Measurements from ENCODE around the gene NRBF2. TPM values are rescaled to one million over a fixed set of nuclear protein-coding genes. Genes with fewer than 3 reads are reported as not detected.

The NRBF2 gene
- total RNA-seq, 1 donor from 2014 or later = 12.5 TPM

DNA sequence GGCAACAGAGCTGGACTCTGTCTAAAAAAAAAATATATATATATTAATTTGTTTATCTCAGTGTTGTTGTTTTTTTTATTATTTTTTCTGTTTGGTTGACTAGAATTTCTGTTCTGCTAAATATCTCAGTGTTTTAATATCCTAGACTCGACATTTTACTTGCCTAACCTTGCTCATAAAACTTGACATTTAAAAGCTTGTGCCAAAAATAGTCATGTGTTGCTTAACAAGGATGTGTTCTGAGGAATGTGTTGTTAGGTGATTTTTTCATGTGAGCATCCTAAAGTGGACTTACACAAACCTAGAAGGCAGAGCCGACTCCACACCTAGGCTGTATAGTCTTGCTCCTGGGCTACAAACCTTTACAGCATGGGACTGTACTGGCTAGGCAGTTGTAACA is 23.1 kb downstream of the NRBF2 start:
- peaks cover 4 to 8% (median 6%) of the 10 kb centered on the region in 3 donors for H3K36me3 ChIP-seq (ENCODE audit: control insufficient read depth in 3 of 3, insufficient read depth in 3 of 3, low read length in 3 of 3)
- peaks cover 8 to 25% (median 8%) of the 10 kb centered on the region in 3 donors for H3K4me1 ChIP-seq (ENCODE audit: control insufficient read depth in 3 of 3, insufficient read depth in 3 of 3, low read length in 3 of 3)
- no peak overlapping the region for H3K27ac ChIP-seq (ENCODE audit: low read depth, low read length)
- H3K4me3 ChIP-seq (ENCODE audit: low read length in 3 of 3) = no peak overlapping the region
- no peaks in the 10 kb centered on the region for H3K9me3 ChIP-seq (ENCODE audit: control insufficient read depth in 3 of 3, low read length in 3 of 3)
- H3K27me3 ChIP-seq (ENCODE audit: control insufficient read depth in 3 of 3, insufficient read depth in 3 of 3, low read length in 3 of 3) = no peaks in the 10 kb centered on the region
- H3K9ac ChIP-seq (ENCODE audit: low read depth in 1 of 3, low read length in 3 of 3) = peak overlapping the region in 1 of 3 donors; percentile 12

DNA sequence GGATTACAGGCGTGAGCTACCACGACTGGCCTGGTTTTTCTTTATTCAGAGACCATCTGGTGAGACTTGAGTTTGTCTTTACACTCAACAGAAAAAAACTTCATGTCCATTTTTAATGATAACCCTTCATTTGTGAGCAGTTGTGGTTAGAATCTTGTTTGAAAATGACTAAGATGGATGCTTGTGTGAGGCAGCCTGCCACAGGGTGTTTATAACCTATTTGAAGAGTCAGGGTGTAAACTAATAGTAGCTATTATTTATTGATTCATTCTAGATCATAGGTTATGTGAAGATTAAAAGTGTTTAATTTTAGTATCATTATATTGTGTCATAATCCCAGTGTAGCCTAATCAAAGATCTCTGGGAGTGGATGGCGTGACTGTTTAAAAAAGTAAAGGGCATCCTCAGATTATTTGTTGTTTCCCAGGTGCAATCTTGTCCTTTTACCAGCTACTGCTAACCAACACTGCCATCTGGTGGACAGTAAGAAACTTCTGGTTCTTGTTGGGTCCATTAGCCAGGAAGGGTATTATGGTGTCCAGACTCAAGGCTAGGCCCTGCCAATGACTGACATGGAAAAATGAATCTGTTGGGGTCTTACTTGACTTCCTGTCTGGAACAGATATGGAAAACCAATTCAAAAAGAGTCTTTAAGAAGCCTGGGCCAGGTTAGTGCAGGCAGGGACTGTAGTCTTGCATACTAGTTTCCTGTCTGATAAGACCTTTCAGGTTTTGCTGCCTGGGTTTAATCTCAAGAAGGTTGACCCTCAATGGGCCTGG is 24.9 kb downstream of the NRBF2 start:
- no peak overlapping the region for H3K27ac ChIP-seq (ENCODE audit: low read depth, low read length)
- H3K27me3 ChIP-seq (ENCODE audit: control insufficient read depth in 3 of 3, insufficient read depth in 3 of 3, low read length in 3 of 3) = no peaks in the 10 kb centered on the region
- H3K9me3 ChIP-seq (ENCODE audit: control insufficient read depth in 3 of 3, low read length in 3 of 3) = no peaks in the 10 kb centered on the region

DNA sequence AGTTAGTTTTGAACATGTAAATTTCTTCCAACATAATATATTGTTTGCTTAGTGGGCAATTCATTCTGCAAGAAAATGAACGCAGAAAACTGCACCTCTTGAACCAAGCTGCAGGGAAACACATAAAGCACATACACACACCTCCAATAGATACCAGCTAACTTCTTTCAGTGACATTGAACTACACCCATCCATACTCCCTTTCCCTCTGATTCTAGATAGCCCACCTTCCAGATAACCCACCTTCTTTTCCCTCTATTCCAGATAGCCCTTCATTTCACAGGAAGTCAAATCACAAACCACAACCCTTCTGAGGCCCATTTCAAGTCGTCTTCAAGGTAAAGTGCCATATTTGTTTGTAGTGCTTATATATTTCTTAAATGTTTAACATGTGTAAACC is 28.5 kb downstream of the NRBF2 start:
- H3K4me3 ChIP-seq (ENCODE audit: low read length in 3 of 3) = no peak overlapping the region

More for the DNA sequence above, 24.9 kb downstream of the NRBF2 start:
- H3K4me1 ChIP-seq (ENCODE audit: control insufficient read depth in 3 of 3, insufficient read depth in 3 of 3, low read length in 3 of 3) = peaks cover 8 to 25% (median 8%) of the 10 kb centered on the region in 3 donors
- H3K9ac ChIP-seq (ENCODE audit: low read depth in 1 of 3, low read length in 3 of 3) = no peak overlapping the region
- H3K36me3 ChIP-seq (ENCODE audit: control insufficient read depth in 3 of 3, insufficient read depth in 3 of 3, low read length in 3 of 3) = peaks cover 2 to 5% (median 4%) of the 10 kb centered on the region in 3 donors
- H3K4me3 ChIP-seq (ENCODE audit: low read length in 3 of 3) = no peak overlapping the region

DNA sequence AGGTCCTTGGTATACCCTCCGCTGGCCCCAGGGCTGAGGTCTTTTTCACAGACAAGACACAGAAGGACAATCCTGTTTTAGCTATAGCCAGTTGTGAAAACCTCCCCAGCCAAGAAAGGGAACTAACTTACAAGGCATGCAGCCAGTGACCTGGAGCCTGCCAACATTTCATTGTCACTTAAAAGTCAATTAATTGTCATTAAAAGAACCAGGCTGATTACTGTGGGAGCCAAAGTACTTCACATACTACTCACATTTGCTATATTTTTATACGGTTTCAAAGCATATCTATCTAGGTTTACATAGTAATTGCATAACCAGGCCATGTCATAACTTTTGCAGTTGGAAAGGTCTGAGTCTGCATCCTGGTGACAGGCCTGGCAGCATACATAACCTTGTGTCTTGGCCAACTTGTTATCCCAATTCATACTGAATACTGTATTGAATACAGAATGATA is 31.1 kb downstream of the NRBF2 start:
- Histone ChIP-seq H3K27ac (ENCODE audit: low read depth, low read length) (no peak overlapping the region), H3K9ac (ENCODE audit: low read depth in 1 of 3, low read length in 3 of 3) (no peak overlapping the region), H3K9me3 (ENCODE audit: control insufficient read depth in 3 of 3, low read length in 3 of 3) (no peaks in the 10 kb centered on the region), H3K4me1 (ENCODE audit: control insufficient read depth in 3 of 3, insufficient read depth in 3 of 3, low read length in 3 of 3) (no peaks in the 10 kb centered on the region), H3K4me3 (ENCODE audit: low read length in 3 of 3) (no peak overlapping the region), H3K27me3 (ENCODE audit: control insufficient read depth in 3 of 3, insufficient read depth in 3 of 3, low read length in 3 of 3) (no peaks in the 10 kb centered on the region), H3K36me3 (ENCODE audit: control insufficient read depth in 3 of 3, insufficient read depth in 3 of 3, low read length in 3 of 3) (peaks cover 0 to 3% (median 0%) of the 10 kb centered on the region in 3 donors)

More for the DNA sequence above, 28.5 kb downstream of the NRBF2 start:
- H3K9ac ChIP-seq (ENCODE audit: low read depth in 1 of 3, low read length in 3 of 3) = no peak overlapping the region
- H3K27ac ChIP-seq (ENCODE audit: low read depth, low read length) = no peak overlapping the region
- no peaks in the 10 kb centered on the region for H3K27me3 ChIP-seq (ENCODE audit: control insufficient read depth in 3 of 3, insufficient read depth in 3 of 3, low read length in 3 of 3)
- no peaks in the 10 kb centered on the region for H3K9me3 ChIP-seq (ENCODE audit: control insufficient read depth in 3 of 3, low read length in 3 of 3)
- peaks cover 5 to 12% (median 5%) of the 10 kb centered on the region in 3 donors for H3K4me1 ChIP-seq (ENCODE audit: control insufficient read depth in 3 of 3, insufficient read depth in 3 of 3, low read length in 3 of 3)
- no peaks in the 10 kb centered on the region for H3K36me3 ChIP-seq (ENCODE audit: control insufficient read depth in 3 of 3, insufficient read depth in 3 of 3, low read length in 3 of 3)

DNA sequence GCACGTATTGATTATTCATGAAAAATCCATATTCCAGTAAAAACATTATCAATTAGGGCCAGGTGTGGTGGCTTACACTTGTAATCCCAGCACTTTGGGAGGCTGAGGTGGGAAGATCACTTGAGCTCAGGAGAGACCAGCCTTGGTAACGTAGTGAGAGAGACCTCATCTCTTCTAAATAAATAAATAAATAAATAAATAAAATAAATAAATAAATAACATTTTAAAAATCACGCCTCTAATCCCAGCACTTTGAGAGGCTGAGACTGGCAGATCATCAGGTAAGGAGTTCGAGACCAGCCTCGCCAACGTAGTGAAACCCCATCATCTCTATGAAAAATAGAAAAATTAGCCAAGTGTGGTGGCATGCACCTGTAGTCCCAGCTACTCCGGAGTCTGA is 32.1 kb downstream of the NRBF2 start:
- H3K4me3 ChIP-seq (ENCODE audit: low read length in 3 of 3) = no peak overlapping the region
- no peaks in the 10 kb centered on the region for H3K4me1 ChIP-seq (ENCODE audit: control insufficient read depth in 3 of 3, insufficient read depth in 3 of 3, low read length in 3 of 3)
- H3K27ac ChIP-seq (ENCODE audit: low read depth, low read length) = no peak overlapping the region
- no peaks in the 10 kb centered on the region for H3K9me3 ChIP-seq (ENCODE audit: control insufficient read depth in 3 of 3, low read length in 3 of 3)
- H3K9ac ChIP-seq (ENCODE audit: low read depth in 1 of 3, low read length in 3 of 3) = no peak overlapping the region
- H3K27me3 ChIP-seq (ENCODE audit: control insufficient read depth in 3 of 3, insufficient read depth in 3 of 3, low read length in 3 of 3) = no peaks in the 10 kb centered on the region
- H3K36me3 ChIP-seq (ENCODE audit: control insufficient read depth in 3 of 3, insufficient read depth in 3 of 3, low read length in 3 of 3) = peaks cover 0 to 11% (median 8%) of the 10 kb centered on the region in 3 donors

DNA sequence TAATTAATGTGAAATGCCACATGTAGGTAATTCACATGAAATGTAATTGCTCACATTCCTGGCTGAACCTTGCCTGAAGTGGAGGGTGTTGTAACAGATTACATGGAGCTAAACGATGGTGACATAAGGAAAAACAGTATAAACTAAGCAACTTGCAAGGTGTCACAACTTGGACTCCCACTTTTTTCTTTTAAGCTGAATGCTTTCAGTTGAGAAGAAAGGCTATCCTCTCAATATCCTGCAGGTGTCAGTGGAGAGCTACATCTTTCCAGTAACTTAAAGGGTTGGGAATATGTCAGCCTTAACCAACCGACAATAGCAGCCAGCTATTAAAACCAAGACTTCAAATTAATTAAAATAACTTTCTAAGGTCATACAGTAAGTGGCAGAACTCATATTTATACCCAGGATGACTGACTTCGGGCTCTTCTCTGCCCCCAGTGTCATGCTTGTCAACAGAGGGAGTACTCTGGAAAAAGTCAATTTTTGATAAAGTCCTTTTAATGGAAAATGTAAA is 33.7 kb downstream of the NRBF2 start:
- Histone ChIP-seq H3K4me3 (ENCODE audit: low read length in 3 of 3) (no peak overlapping the region), H3K9me3 (ENCODE audit: control insufficient read depth in 3 of 3, low read length in 3 of 3) (no peaks in the 10 kb centered on the region), H3K36me3 (ENCODE audit: control insufficient read depth in 3 of 3, insufficient read depth in 3 of 3, low read length in 3 of 3) (peaks cover 0 to 14% (median 11%) of the 10 kb centered on the region in 3 donors), H3K9ac (ENCODE audit: low read depth in 1 of 3, low read length in 3 of 3) (no peak overlapping the region), H3K27ac (ENCODE audit: low read depth, low read length) (no peak overlapping the region), H3K27me3 (ENCODE audit: control insufficient read depth in 3 of 3, insufficient read depth in 3 of 3, low read length in 3 of 3) (no peaks in the 10 kb centered on the region), H3K4me1 (ENCODE audit: control insufficient read depth in 3 of 3, insufficient read depth in 3 of 3, low read length in 3 of 3) (no peaks in the 10 kb centered on the region)

DNA sequence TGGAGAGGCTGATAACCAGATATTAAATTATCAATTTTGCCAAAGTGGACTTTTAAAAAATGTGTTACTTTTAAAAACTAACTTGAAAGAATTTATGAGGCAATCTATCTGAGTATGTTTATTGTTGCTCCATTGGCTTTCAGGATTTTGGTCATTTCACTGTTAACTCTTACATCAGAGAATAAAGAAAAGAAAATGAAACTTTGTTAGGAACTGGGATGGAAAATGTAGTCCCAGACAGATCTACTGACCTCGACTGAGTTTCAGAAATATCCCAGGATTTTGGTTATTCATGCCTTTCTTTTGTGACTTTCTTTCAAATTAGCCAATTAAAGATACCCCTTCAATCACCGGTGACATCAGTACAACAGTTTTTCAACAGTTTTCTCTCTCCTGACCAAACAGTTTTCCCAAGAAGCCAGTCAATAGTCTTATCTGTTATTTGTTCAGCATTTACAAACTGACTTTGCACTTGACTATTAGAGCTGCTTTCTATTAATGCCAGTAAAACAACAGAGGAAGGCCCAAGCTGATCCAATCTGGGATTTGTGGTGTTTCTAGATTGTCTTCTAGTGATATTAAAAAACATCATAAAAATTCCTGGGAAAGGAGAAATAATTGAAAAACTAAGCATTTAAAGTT is 35.8 kb downstream of the NRBF2 start:
- no peaks in the 10 kb centered on the region for H3K4me1 ChIP-seq (ENCODE audit: control insufficient read depth in 3 of 3, insufficient read depth in 3 of 3, low read length in 3 of 3)
- H3K4me3 ChIP-seq (ENCODE audit: low read length in 3 of 3) = no peak overlapping the region
- peaks cover 0 to 19% (median 14%) of the 10 kb centered on the region in 3 donors for H3K36me3 ChIP-seq (ENCODE audit: control insufficient read depth in 3 of 3, insufficient read depth in 3 of 3, low read length in 3 of 3)
- H3K27me3 ChIP-seq (ENCODE audit: control insufficient read depth in 3 of 3, insufficient read depth in 3 of 3, low read length in 3 of 3) = no peaks in the 10 kb centered on the region
- no peaks in the 10 kb centered on the region for H3K9me3 ChIP-seq (ENCODE audit: control insufficient read depth in 3 of 3, low read length in 3 of 3)
- H3K27ac ChIP-seq (ENCODE audit: low read depth, low read length) = no peak overlapping the region
- no peak overlapping the region for H3K9ac ChIP-seq (ENCODE audit: low read depth in 1 of 3, low read length in 3 of 3)

DNA sequence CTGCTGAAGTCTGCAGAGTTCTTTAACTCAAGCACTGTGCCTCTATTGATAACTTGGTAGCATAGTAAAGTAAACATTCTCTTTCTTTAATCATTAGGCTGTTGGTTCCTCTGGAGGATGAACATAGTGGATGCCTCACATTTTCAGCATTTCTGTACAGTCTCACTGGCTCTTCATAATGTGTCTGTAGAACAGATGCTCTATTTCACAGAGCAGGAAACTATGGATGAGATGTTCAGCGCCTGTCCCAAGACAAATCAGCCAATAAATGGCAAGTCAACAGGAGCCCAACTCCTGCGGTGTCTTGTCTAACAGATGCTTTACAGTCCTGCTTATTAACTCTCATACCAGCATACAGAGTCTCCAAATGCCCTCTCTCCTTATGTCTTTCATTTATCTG is 36.5 kb downstream of the NRBF2 start:
- no peak overlapping the region for H3K9ac ChIP-seq (ENCODE audit: low read depth in 1 of 3, low read length in 3 of 3)
- H3K4me1 ChIP-seq (ENCODE audit: control insufficient read depth in 3 of 3, insufficient read depth in 3 of 3, low read length in 3 of 3) = no peaks in the 10 kb centered on the region
- no peak overlapping the region for H3K27ac ChIP-seq (ENCODE audit: low read depth, low read length)
- no peaks in the 10 kb centered on the region for H3K27me3 ChIP-seq (ENCODE audit: control insufficient read depth in 3 of 3, insufficient read depth in 3 of 3, low read length in 3 of 3)
- no peak overlapping the region for H3K4me3 ChIP-seq (ENCODE audit: low read length in 3 of 3)
- H3K9me3 ChIP-seq (ENCODE audit: control insufficient read depth in 3 of 3, low read length in 3 of 3) = no peaks in the 10 kb centered on the region
- peaks cover 0 to 22% (median 14%) of the 10 kb centered on the region in 3 donors for H3K36me3 ChIP-seq (ENCODE audit: control insufficient read depth in 3 of 3, insufficient read depth in 3 of 3, low read length in 3 of 3)

DNA sequence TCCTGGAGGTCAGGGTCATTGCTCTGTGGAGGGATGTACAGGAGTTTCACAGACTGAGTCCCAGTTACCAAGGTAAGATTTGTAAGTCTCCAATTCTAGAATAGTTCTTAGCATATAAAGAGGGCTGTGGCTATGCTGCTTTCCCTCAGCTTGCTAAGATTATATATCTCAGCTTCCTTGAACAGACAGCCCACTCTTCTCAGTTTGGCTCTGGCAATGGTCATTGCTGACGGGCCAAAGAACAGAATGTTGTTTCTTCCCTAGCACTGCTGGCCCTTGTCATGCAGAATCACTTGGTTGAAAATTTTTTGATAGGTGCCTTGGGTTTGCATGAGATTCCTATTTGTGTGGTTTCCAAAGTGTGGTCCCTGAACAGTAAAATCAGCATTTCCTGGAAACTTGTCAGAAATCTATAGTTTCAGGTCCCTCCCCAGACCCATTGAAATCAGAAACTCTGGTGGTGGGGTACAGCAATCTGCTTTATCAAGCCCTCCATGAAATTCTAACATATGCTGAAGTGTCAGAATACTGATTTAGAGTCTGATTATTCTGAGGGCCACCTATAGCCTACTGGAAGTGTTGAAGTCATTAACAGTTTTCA is 38.2 kb downstream of the NRBF2 start:
- Histone ChIP-seq H3K36me3 (ENCODE audit: control insufficient read depth in 3 of 3, insufficient read depth in 3 of 3, low read length in 3 of 3) (peaks cover 5 to 29% (median 23%) of the 10 kb centered on the region in 3 donors), H3K27me3 (ENCODE audit: control insufficient read depth in 3 of 3, insufficient read depth in 3 of 3, low read length in 3 of 3) (no peaks in the 10 kb centered on the region), H3K4me1 (ENCODE audit: control insufficient read depth in 3 of 3, insufficient read depth in 3 of 3, low read length in 3 of 3) (no peaks in the 10 kb centered on the region), H3K27ac (ENCODE audit: low read depth, low read length) (no peak overlapping the region), H3K4me3 (ENCODE audit: low read length in 3 of 3) (no peak overlapping the region), H3K9me3 (ENCODE audit: control insufficient read depth in 3 of 3, low read length in 3 of 3) (no peaks in the 10 kb centered on the region), H3K9ac (ENCODE audit: low read depth in 1 of 3, low read length in 3 of 3) (no peak overlapping the region)

Data from skeletal muscle tissue (tissue), 4 donors.